ENCODE measurements around the gene NLN.
"Not testable (repeated sequence)": the region's sequence is repeated elsewhere in the genome, so short reads cannot be mapped to it uniquely, and the experiment has no call there.

NLN gene

GRCh38 chr5:65835191-65835590 lies 113.2 kb downstream of the NLN start:
- DNase-seq = no peak

GRCh38 chr5:65837139-65837538 lies 115.1 kb downstream of the NLN start:
- DNase-seq = no peak

- DNase-seq = not testable (repeated sequence)
Measured at GRCh38 chr5:65839170-65839569, 117.2 kb downstream of the NLN start.

- no peak for DNase-seq
Measured at GRCh38 chr5:65840071-65840470, 118.1 kb downstream of the NLN start.

GRCh38 chr5:65844763-65845162 lies 122.8 kb downstream of the NLN start:
- not testable (repeated sequence) for DNase-seq

- no peak for DNase-seq
Measured at GRCh38 chr5:65846101-65846500, 124.1 kb downstream of the NLN start.

- DNase-seq = not testable (repeated sequence)
Measured at GRCh38 chr5:65847019-65847418, 125.0 kb downstream of the NLN start.

GRCh38 chr5:65849918-65850317 lies 127.9 kb downstream of the NLN start:
- not testable (repeated sequence) for DNase-seq

- no peak for DNase-seq
Measured at GRCh38 chr5:65854925-65855324, 132.9 kb downstream of the NLN start.

GRCh38 chr5:65855766-65856315 lies 133.8 kb downstream of the NLN start:
- no peak for DNase-seq

- DNase-seq = no peak
Measured at GRCh38 chr5:65856520-65856919, 134.5 kb downstream of the NLN start.

- DNase-seq = no peak
Measured at GRCh38 chr5:65858316-65858715, 136.3 kb downstream of the NLN start.

GRCh38 chr5:65861830-65862241 lies 139.8 kb downstream of the NLN start:
- no peak for DNase-seq

- no peak for DNase-seq
Measured at GRCh38 chr5:65862384-65862783, 140.4 kb downstream of the NLN start.

GRCh38 chr5:65863747-65864146 lies 141.7 kb downstream of the NLN start:
- DNase-seq = no peak

- DNase-seq = no peak
Measured at GRCh38 chr5:65866837-65867521, 145.0 kb downstream of the NLN start.

GRCh38 chr5:65867542-65868195 lies 145.7 kb downstream of the NLN start:
- no peak for DNase-seq

GRCh38 chr5:65868509-65868908 lies 146.5 kb downstream of the NLN start:
- no peak for DNase-seq

- no peak for DNase-seq
Measured at GRCh38 chr5:65871182-65871581, 149.2 kb downstream of the NLN start.

GRCh38 chr5:65871776-65872175 lies 149.8 kb downstream of the NLN start:
- not testable (repeated sequence) for DNase-seq

- DNase-seq = no peak
Measured at GRCh38 chr5:65873181-65873750, 151.3 kb downstream of the NLN start.

- DNase-seq = no peak
Measured at GRCh38 chr5:65874241-65874640, 152.2 kb downstream of the NLN start.

- DNase-seq = no peak
Measured at GRCh38 chr5:65876496-65876895, 154.5 kb downstream of the NLN start.

- no peak for DNase-seq
Measured at GRCh38 chr5:65876970-65877369, 155.0 kb downstream of the NLN start.
